KMS-11 (cell line): Measurements from ENCODE around the gene WDR27.

Experiments used
- H2AFZ ChIP-seq: fragments of 200-600 bp; sonication (generic); 2 replicates; pipeline ENCODE4 v1.6.1; 2016; ENCODE audit warnings: antibody characterized with exemption, mixed run types, low read depth
- H3K27ac ChIP-seq: fragments of 200-600 bp; sonication (generic); 2 replicates; pipeline ENCODE4 v1.6.1; 2016; ENCODE audit warnings: mild to moderate bottlenecking, mixed run types
- H3K27me3 ChIP-seq: fragments of 200-600 bp; sonication (generic); 2 replicates; pipeline ENCODE4 v1.6.1; 2017; ENCODE audit warnings: mild to moderate bottlenecking, low read depth, mixed run types, moderate library complexity; ENCODE audit not compliant: insufficient read depth
- H3K36me3 ChIP-seq: fragments of 200-600 bp; sonication (generic); 2 replicates; pipeline ENCODE4 v1.6.1; 2017; ENCODE audit warnings: mild to moderate bottlenecking, mixed run types; ENCODE audit not compliant: insufficient read depth
- H3K4me1 ChIP-seq: fragments of 200-600 bp; sonication (generic); 2 replicates; pipeline ENCODE4 v1.6.1; 2016; ENCODE audit warnings: mild to moderate bottlenecking, low read depth, mixed run types; ENCODE audit not compliant: poor library complexity, severe bottlenecking
- H3K4me2 ChIP-seq: fragments of 200-600 bp; sonication (generic); 2 replicates; pipeline ENCODE4 v1.7.0; 2016; ENCODE audit warnings: mild to moderate bottlenecking, mixed run types
- H3K4me3 ChIP-seq: fragments of 200-600 bp; sonication (generic); IDR thresholded peaks from 2 replicates; pipeline ENCODE4 v1.6.1; 2017; ENCODE audit warnings: low read depth, low read length, mixed read lengths; ENCODE audit not compliant: insufficient read depth
- H3K79me2 ChIP-seq: fragments of 200-600 bp; sonication (generic); 2 replicates; pipeline ENCODE4 v1.6.1; 2016; ENCODE audit warnings: low read depth, mixed run types; ENCODE audit not compliant: insufficient read depth
- H3K9ac ChIP-seq: fragments of 200-600 bp; sonication (generic); 2 replicates; pipeline ENCODE4 v1.6.1; 2016; ENCODE audit warnings: mild to moderate bottlenecking, mixed run types
- H4K20me1 ChIP-seq: fragments of 200-600 bp; sonication (generic); 2 replicates; pipeline ENCODE4 v1.6.1; 2016; ENCODE audit warnings: mild to moderate bottlenecking, mixed run types; ENCODE audit not compliant: insufficient read depth
- CTCF ChIP-seq: fragments of 200-600 bp; sonication (generic); conservative IDR thresholded peaks from 2 replicates; pipeline ENCODE4 v1.6.1; 2017; ENCODE audit warnings: low read depth, mild to moderate bottlenecking, antibody characterized with exemption, low read length, moderate library complexity, mixed read lengths

WDR27 gene

GRCh38 chr6:169685860-169686259, 16.0 kb downstream of the WDR27 start:
- H3K9ac ChIP-seq: no peak overlapping the region
- no peak for TF ChIP-seq CTCF
- H3K27ac ChIP-seq: no peak overlapping the region
- no peak overlapping the region for H3K4me2 ChIP-seq
- no peaks in the 10 kb centered on the region for H3K27me3 ChIP-seq
- H4K20me1 ChIP-seq: no peaks in the 10 kb centered on the region
- H3K79me2 ChIP-seq: no peaks in the 10 kb centered on the region
- no peaks in the 10 kb centered on the region for H3K4me1 ChIP-seq
- no peaks in the 10 kb centered on the region; the same call in 1 of the 2 replicates for H3K36me3 ChIP-seq
- H2AFZ ChIP-seq: no peak overlapping the region
- no peak overlapping the region for H3K4me3 ChIP-seq

- Histone ChIP-seq H3K9ac (no peak overlapping the region), H3K27me3 (no peaks in the 10 kb centered on the region), H3K4me2 (no peak overlapping the region), H3K79me2 (no peaks in the 10 kb centered on the region), H3K4me1 (no peaks in the 10 kb centered on the region), H3K36me3 (no peaks in the 10 kb centered on the region; the same call in 1 of the 2 replicates), H4K20me1 (no peaks in the 10 kb centered on the region), H2AFZ (no peak overlapping the region), H3K4me3 (no peak overlapping the region), H3K27ac (no peak overlapping the region)
- no peak for TF ChIP-seq CTCF
Observed at GRCh38 chr6:169684056-169684455, 17.8 kb downstream of the WDR27 start.

GRCh38 chr6:169678342-169678741, 23.5 kb downstream of the WDR27 start:
- H4K20me1 ChIP-seq: no peaks in the 10 kb centered on the region
- H3K36me3 ChIP-seq: no peaks in the 10 kb centered on the region
- no peaks in the 10 kb centered on the region for H3K27me3 ChIP-seq
- no peak overlapping the region for H3K9ac ChIP-seq
- no peak overlapping the region for H3K4me3 ChIP-seq
- H3K4me1 ChIP-seq: no peaks in the 10 kb centered on the region
- no peaks in the 10 kb centered on the region for H3K79me2 ChIP-seq
- TF ChIP-seq CTCF: no peak
- H3K27ac ChIP-seq: no peak overlapping the region
- H3K4me2 ChIP-seq: no peak overlapping the region
- no peak overlapping the region for H2AFZ ChIP-seq

GRCh38 chr6:169677096-169677495, 24.7 kb downstream of the WDR27 start:
- Histone ChIP-seq H3K9ac (no peak overlapping the region), H2AFZ (no peak overlapping the region), H3K4me2 (no peak overlapping the region), H3K4me1 (no peaks in the 10 kb centered on the region), H3K27me3 (no peaks in the 10 kb centered on the region), H3K79me2 (no peaks in the 10 kb centered on the region), H3K4me3 (no peak overlapping the region), H3K27ac (no peak overlapping the region), H3K36me3 (no peaks in the 10 kb centered on the region), H4K20me1 (no peaks in the 10 kb centered on the region)
- TF ChIP-seq CTCF: no peak
